ENCODE data around the gene MEAK7.

Gene MEAK7

DNA sequence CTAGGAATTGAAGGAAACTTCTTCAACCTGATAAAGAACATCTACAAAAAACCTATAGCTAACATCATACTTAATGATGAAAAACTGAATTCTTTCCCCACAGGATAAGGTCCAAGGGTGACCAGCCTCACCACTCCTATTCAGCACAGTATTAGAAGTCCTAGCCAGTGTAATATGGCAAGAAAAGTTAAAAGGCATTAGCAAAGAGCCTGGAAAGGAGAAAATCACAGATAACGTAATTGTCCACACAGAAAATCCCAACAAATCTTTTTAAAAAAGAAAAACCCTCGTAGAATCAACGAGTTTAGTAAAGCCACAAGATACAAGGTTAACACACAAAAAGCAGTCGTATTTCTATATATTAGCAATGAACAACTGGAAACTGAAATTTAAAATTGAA is 37.8 kb downstream of the MEAK7 start:
- ChIA-PET CTCF (no interaction called here), POLR2A (ENCODE audit: low non-redundant PET) (no interaction called here)
- TF ChIP-seq, protein P1, sequence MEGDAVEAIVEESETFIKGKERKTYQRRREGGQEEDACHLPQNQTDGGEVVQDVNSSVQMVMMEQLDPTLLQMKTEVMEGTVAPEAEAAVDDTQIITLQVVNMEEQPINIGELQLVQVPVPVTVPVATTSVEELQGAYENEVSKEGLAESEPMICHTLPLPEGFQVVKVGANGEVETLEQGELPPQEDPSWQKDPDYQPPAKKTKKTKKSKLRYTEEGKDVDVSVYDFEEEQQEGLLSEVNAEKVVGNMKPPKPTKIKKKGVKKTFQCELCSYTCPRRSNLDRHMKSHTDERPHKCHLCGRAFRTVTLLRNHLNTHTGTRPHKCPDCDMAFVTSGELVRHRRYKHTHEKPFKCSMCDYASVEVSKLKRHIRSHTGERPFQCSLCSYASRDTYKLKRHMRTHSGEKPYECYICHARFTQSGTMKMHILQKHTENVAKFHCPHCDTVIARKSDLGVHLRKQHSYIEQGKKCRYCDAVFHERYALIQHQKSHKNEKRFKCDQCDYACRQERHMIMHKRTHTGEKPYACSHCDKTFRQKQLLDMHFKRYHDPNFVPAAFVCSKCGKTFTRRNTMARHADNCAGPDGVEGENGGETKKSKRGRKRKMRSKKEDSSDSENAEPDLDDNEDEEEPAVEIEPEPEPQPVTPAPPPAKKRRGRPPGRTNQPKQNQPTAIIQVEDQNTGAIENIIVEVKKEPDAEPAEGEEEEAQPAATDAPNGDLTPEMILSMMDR (conservative IDR thresholded peaks at IDR 0.05; ENCODE audit: low read depth): no peak
- H3K27ac ChIP-seq: no peak overlapping the region
- DNase-seq (ENCODE audit: low spot score): no peak

DNA sequence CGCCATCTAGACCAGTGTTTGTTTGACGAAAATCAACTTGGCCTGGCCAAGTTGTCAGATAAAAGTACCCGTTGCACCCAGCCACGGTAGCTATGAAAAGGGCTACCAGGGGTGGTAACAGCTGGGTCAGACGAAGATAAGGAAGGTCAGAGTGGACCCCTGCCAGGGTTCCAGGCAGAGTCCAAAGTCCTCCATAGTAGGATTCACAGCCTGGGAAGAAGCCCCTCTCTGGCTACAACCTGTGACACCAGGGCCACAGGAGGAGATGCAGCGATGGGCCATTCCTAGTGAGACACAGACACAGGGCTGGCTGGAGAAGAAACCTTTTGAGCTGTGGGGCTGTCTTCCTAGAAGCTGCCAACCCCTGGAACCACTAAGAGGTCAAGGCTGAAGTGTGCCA is 39.3 kb downstream of the MEAK7 start:
- ChIA-PET CTCF (interaction anchor here (0.6 kb wide), 1 partner anchor 18 kb away, joined by 4 read pairs; no protein-coding TSS in a partner anchor), POLR2A (ENCODE audit: low non-redundant PET) (no interaction called here)
- H3K27ac ChIP-seq: no peak overlapping the region
- no peak for DNase-seq (ENCODE audit: low spot score)
- TF ChIP-seq, protein P1 (conservative IDR thresholded peaks at IDR 0.05; ENCODE audit: low read depth): no peak

DNA sequence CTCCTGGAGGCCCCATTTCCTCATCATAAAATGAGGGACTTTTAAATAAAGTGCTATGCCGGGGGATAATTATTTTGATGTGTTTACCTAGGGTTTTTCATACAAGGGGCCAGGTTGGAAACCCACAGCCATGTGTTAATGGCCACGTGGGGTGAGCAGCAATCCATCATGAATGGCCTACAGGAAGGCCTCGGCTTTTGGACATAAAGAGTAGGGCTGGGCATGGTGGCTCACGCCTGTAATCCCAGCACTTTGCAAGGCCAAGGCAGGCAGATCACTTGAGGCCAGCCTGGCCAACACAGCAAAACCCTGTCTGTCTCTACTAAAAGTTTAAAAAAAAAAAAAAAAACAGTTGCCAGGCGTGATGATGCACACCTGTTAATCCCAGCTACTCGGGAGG is 40.3 kb downstream of the MEAK7 start:
- POLR2A ChIA-PET (ENCODE audit: low non-redundant PET): no interaction called here
- no peak overlapping the region for H3K27ac ChIP-seq
- no peak for DNase-seq (ENCODE audit: low spot score)
- TF ChIP-seq, protein P1 (conservative IDR thresholded peaks at IDR 0.05; ENCODE audit: low read depth): no peak
- CTCF ChIA-PET: no interaction called here

DNA sequence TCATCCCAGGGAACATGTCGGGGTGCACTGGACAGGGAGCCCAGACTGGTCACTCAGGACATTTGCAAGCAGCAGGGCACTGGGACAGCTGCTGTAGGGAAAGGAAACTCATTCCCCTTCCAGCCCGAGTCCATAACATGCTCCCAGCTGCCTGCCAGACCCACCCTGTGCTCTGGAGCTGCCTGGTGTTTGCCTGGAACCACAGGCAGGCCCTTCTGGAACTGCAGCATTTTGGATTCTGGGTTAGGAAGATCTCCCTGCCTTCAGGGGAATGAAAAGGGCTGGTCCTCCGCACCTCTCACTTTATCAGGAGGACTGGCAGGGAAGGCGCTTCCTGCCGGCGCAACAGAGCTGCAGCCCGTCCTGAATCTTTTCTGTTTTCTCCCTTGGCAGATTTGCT is 41.2 kb downstream of the MEAK7 start:
- TF ChIP-seq, protein P1 (conservative IDR thresholded peaks at IDR 0.05; ENCODE audit: low read depth): no peak
- H3K27ac ChIP-seq: peak overlapping the region; percentile 19
- CTCF ChIA-PET: no interaction called here
- DNase-seq (ENCODE audit: low spot score): no peak
- POLR2A ChIA-PET (ENCODE audit: low non-redundant PET): no interaction called here

DNA sequence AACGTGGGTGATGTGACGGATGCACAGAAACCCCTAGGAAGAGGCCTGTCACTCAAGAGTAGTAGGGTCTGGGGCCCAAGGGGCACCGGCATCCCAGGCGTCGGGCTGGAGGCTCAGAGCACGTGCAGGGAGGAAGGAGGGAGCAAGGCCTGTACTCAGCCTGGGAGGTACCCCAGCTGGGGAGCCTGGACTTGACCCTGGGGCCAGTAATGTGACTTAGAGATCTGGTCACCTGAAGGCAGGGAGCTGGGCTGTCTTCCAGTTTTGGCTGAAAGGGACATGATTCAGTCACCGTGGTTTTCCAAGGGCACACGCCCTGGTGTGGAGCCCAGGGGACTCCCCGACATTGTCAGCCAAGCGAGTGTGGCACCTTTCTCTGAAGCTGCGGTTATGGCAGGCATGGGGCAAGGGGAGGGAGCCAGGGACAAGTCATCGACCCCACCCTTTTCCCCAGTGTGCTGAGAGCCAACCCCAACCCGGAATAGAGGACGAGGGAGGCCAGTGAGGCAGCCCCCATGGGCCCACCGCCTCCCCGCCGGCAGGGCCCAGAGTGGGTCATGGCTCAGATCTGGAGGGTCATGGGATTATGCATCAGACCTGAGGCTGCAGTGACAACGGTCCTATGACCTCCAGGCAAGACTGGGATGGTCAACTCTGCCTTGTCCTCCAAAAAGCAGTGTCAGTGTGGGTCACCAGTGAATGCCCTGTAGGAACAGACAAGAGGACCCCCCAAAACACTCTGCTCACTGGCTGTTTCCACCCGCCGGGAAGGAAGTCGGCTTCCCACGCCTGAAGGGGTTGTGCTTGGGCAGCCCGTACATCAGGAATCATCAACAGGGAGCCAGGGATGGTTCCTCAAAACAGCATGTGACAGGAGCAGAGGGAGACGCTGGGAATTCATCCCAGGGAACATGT is 41.9 kb downstream of the MEAK7 start:
- H3K27ac ChIP-seq: peak overlapping the region; percentile 19
- ChIA-PET POLR2A (ENCODE audit: low non-redundant PET) (no interaction called here), CTCF (interaction anchor here (0.9 kb wide), 1 partner anchor 19 kb away, joined by 3 read pairs; no protein-coding TSS in a partner anchor)
- DNase-seq (ENCODE audit: low spot score): no peak
- TF ChIP-seq, protein P1 (conservative IDR thresholded peaks at IDR 0.05; ENCODE audit: low read depth): no peak

DNA sequence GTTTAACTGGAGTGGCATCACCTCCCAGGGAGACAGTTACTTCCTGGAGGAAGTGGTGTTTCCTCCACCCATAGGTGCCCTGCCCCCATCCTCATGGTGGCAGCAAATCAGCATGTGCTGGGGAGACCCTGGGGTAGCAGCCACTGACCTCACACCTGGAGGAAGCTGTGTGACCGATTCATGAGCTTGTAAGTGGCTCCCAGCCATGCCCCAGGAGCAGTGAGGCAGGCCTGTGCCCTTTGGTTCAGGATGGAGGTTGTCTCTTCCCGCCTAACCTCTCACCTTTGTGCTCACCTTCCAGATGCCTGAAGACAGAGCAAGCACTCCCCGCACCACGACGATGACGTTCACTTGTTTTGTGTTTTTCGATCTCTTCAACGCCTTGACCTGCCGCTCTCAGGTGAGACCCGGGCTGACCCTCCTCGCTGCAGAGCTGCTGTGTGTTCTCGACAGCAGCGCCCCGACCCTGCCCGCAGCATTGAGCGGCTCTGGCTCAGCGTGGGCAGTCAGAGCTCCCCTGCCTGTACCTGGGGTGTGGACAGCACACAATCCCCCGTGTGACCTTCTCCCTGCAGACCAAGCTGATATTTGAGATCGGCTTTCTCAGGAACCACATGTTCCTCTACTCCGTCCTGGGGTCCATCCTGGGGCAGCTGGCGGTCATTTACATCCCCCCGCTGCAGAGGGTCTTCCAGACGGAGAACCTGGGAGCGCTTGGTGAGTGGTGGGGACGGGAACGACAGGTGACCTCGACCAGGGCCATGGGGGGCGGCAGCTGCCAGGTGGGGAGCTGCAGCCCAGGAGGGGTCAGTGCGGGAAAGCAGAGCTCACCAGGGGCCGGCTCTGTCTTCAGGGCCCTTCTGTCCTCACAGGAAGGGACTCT is 42.8 kb downstream of the MEAK7 start:
- no peak for DNase-seq (ENCODE audit: low spot score)
- ChIA-PET POLR2A (ENCODE audit: low non-redundant PET) (no interaction called here), CTCF (interaction anchor here (0.9 kb wide), 1 partner anchor 20 kb away, joined by 3 read pairs; no protein-coding TSS in a partner anchor)
- peak overlapping the region; percentile 19 for H3K27ac ChIP-seq
- TF ChIP-seq, protein P1 (conservative IDR thresholded peaks at IDR 0.05; ENCODE audit: low read depth): no peak
